ENCODE measurements around the gene TEAD4.

DNA sequence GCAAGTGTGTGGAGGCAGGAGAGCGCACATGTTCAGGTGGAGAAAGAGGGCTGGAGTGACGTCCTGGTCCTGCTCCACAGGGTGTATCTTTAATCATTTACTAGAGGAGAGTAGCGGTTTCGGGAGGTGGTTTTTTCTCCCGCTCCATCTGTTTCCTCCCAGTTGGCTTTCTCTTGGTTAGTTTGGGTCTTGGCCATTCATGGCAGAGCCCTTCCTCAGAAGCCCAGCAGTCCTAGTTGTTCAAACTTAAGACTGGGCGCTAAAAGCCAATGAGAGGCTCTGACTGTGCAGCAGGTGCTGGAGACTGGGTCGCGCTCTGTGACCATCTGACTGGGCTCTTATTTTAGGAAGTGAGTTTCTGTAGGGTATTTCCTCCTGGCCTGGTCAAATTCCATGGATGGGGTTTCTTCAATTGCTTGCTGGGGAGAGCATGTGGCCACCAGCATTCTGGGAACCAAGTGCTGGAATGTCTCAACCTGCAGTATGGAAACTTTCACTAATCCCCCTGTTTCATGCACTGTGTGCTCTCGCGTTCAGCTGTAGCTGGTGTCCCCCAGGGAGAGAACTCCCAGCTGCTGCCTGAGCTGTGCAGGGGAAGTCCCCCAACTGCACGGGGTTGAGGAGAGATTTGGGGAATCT lies 90.5 kb downstream of the TEAD4 start:
- TF ChIP-seq GATA2 (IDR thresholded peaks at IDR 0.05; ENCODE audit: low read depth, low read length) (no peak), GATA3 (IDR thresholded peaks at IDR 0.05; ENCODE audit: low read depth, low read length) (no peak)
